HepG2 (cell line): Measurements from ENCODE around the gene PSORS1C2.

Experiments used
- ATF3 ChIP-seq: sonication (generic); formaldehyde crosslinking; IDR thresholded peaks from 2 replicates; pipeline ENCODE4 v1.4.0; 2020; ENCODE audit warnings: missing genetic modification reagents
- HOXA3 ChIP-seq: sonication (generic); formaldehyde crosslinking; IDR thresholded peaks from 2 replicates; pipeline ENCODE4 v1.5.0; 2020; ENCODE audit warnings: missing genetic modification reagents
- NR2F6 ChIP-seq, 2 experiments: IDR thresholded peaks; 2 replicates each; pipeline ENCODE4 v1.6.1; 2016; ENCODE audit warnings: antibody characterized with exemption in 1 of 2, mild to moderate bottlenecking in 1 of 2
- SNRNP70 ChIP-seq: fragments of 200-400 bp; formaldehyde crosslinking; IDR thresholded peaks from 2 replicates; pipeline ENCODE4 v1.6.1; 2017; ENCODE audit warnings: mild to moderate bottlenecking, low read depth, low read length, moderate library complexity
- ZFX ChIP-seq: sonication (generic); formaldehyde crosslinking; IDR thresholded peaks from 2 replicates; pipeline ENCODE4 v1.4.0; 2020; ENCODE audit warnings: mild to moderate bottlenecking, low read depth, missing genetic modification reagents, moderate library complexity
- ZNF468 ChIP-seq: sonication (generic); formaldehyde crosslinking; IDR thresholded peaks from 2 replicates; pipeline ENCODE4 v1.8.0; 2022; ENCODE audit warnings: mild to moderate bottlenecking, moderate library complexity, missing genetic modification reagents
- TF ChIP-seq, protein P1 (sequence below): sonication (generic); formaldehyde crosslinking; IDR thresholded peaks from 2 replicates; pipeline ENCODE4 v1.5.0; 2020; ENCODE audit warnings: mild to moderate bottlenecking, missing genetic modification reagents

- TF ChIP-seq ZNF468 (CRISPR knock-in tag) (no peak), NR2F6 (IDR thresholded peaks at IDR 0.05) (no peak), NR2F6 (CRISPR knock-in tag; IDR thresholded peaks at IDR 0.05) (no peak), ATF3 (no peak), HOXA3 (CRISPR knock-in tag) (no peak), SNRNP70 (no peak), ZFX (no peak)
- TF ChIP-seq, protein P1, sequence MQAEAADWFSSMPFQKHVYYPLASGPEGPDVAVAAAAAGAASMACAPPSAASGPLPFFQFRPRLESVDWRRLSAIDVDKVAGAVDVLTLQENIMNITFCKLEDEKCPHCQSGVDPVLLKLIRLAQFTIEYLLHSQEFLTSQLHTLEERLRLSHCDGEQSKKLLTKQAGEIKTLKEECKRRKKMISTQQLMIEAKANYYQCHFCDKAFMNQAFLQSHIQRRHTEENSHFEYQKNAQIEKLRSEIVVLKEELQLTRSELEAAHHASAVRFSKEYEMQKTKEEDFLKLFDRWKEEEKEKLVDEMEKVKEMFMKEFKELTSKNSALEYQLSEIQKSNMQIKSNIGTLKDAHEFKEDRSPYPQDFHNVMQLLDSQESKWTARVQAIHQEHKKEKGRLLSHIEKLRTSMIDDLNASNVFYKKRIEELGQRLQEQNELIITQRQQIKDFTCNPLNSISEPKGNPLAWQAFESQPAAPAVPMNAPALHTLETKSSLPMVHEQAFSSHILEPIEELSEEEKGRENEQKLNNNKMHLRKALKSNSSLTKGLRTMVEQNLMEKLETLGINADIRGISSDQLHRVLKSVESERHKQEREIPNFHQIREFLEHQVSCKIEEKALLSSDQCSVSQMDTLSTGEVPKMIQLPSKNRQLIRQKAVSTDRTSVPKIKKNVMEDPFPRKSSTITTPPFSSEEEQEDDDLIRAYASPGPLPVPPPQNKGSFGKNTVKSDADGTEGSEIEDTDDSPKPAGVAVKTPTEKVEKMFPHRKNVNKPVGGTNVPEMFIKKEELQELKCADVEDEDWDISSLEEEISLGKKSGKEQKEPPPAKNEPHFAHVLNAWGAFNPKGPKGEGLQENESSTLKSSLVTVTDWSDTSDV (CRISPR knock-in tag), result no peak
These were observed 44.4 kb downstream of the PSORS1C2 start for GRCh38 chr6:31094389-31094881.
